ENCODE measurements around the gene DVL1.

- TF ChIP-seq SMAD9 (CRISPR knock-in tag; IDR thresholded peaks at IDR 0.05), result no peak
- no peak for TF ChIP-seq ZNF773 (CRISPR knock-in tag; IDR thresholded peaks at IDR 0.05; ENCODE audit: borderline replicate concordance)
- no peak for TF ChIP-seq TCF7 (IDR thresholded peaks at IDR 0.05; ENCODE audit: low read depth)
- TF ChIP-seq MAX (IDR thresholded peaks at IDR 0.05), result no peak
- TF ChIP-seq RCOR2 (CRISPR knock-in tag; IDR thresholded peaks at IDR 0.05), result no peak
- TF ChIP-seq, protein P1, sequence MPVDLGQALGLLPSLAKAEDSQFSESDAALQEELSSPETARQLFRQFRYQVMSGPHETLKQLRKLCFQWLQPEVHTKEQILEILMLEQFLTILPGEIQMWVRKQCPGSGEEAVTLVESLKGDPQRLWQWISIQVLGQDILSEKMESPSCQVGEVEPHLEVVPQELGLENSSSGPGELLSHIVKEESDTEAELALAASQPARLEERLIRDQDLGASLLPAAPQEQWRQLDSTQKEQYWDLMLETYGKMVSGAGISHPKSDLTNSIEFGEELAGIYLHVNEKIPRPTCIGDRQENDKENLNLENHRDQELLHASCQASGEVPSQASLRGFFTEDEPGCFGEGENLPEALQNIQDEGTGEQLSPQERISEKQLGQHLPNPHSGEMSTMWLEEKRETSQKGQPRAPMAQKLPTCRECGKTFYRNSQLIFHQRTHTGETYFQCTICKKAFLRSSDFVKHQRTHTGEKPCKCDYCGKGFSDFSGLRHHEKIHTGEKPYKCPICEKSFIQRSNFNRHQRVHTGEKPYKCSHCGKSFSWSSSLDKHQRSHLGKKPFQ (CRISPR knock-in tag; IDR thresholded peaks at IDR 0.05; ENCODE audit: insufficient replicate concordance), result no peak
- TF ChIP-seq TBL1XR1 (IDR thresholded peaks at IDR 0.05; ENCODE audit: borderline replicate concordance, low read length, partially characterized antibody), result no peak
- TF ChIP-seq HOXA9 (CRISPR knock-in tag; IDR thresholded peaks at IDR 0.05; ENCODE audit: borderline replicate concordance), result no peak
Observed at GRCh38 chr1:1325288-1326074, 23.7 kb downstream of the DVL1 start.

Data from HepG2 (cell line).